Myocyte (in vitro differentiated cells): Measurements from ENCODE around the gene LURAP1L. TPM values are rescaled to one million over a fixed set of nuclear protein-coding genes. Genes with fewer than 3 reads are reported as not detected.

Experiments
- DNase-seq: peaks from one replicate; pipeline ENCODE4 v3.0.0-alpha.2; 2012; ENCODE audit warnings: low read depth
- total RNA-seq: library from RNA; depleted of rRNA; stranded (reverse); fragments of >200 nt; gene quantifications from 2 replicates; pipeline ENCODE4 v1.2.3, GENCODE V29; 2014

LURAP1L gene
- total RNA-seq, 1 donor from 2014 or later: 9.3 TPM

DNA sequence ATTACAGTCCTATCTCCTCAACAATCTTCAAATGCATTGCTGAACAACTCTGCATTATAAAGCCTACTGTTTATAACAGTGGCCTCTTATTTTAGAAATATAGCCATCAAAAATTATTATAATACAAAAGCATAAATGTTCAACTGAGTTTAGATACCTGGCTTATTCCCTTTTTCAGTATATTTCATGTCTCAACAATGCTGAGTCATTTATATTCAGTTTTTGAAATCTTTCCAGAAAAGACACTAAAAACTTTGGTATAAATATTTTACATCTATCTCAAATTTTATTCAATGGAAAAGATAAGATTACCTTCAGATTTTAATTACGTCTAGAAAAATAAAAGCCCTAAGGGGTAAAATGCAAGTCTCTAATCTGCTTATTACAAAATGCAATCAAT is 37.9 kb downstream of the LURAP1L start:
- no peak for DNase-seq

DNA sequence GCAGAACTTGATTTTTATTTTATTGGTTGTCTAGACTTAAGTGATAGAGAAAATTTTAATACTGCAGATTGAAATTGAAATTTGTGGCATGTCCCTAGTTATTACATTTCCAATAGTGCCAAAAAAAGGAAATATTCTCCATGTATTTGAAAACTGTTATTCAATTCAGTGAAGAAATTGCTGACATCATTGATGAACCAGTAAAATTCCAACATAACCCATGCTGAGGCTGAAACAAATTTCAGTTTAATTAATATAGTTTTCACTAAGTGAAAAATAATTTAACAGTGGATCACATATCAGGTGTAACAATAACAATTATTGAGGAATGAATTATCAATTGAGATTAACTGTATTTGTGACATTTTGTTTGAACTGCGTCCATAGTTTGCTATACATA is 38.7 kb downstream of the LURAP1L start:
- no peak for DNase-seq

DNA sequence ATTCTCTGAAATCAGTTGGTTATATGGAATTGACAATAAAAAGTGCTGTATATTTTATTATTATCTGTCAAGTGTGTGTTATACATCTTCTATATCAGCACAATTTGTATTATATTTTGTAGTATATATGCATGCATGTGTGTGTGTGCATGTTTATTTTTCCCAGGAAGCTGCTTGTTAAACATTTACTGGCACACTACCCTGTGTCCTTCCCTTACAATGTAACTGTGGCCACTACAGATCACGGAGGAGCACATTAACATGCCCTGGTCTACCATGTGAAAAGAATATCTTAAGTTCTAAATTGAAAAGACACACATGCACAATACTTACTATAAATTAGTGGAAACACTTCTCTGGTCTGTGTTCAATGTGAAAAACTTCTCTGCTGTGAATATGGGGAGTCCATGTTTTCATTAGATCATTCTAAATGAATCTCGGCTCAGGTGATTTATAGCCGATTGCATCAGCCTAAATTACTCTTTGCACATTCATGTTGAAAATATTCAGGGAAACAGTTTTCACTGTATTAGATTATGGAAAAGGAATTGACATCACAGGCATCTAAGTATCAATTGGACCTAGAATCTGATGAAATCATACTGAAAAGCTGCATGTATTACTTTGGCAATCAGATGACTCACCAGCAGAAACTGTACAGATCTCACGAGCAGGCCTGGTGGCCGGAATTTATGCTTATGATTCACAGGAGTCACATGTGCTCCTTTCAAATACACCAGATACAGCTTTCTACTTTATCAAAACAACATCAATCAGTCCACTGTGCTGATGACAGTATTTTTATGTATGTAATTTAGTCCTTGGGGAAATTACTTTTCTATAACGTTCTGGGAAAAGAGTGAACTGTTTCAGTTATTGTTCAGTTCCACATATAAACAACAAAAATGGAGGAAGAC is 39.4 kb downstream of the LURAP1L start:
- peak; percentile 87 for DNase-seq

DNA sequence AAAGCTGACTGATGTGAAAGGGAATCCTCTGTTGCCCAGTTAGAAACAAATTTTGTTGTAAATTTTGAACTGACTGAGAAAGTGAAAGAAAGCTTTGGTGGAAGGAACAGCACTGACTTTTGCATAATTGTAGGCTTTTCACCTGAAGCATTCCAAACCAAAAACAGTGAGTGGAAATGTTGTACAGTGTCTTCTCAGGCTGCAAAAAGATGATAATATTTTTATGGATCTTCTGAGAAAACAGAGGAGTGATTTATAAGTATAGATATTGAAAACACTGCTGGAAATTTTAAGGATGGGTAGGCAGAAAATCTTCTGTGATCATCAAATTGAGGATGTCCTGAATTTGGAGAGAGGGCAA is 40.0 kb downstream of the LURAP1L start:
- DNase-seq: no peak

DNA sequence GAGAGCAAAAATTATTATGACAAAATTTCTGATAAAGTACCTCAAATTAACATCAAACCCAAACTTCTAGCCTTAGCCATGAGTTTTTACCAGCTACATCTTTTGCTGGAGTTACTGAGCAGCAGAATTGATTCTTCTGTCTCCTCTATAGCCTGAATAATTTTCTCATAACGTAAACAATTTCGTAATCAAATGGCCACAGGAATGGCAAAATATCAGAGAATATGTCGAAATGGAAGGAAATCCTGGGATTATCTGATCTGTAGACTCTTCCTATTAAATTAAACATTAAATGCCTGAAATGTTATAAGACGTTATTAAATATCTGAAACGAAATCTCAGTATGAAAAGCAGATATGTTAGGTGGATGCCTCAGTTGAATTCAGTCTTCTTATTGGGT is 41.1 kb downstream of the LURAP1L start:
- no peak for DNase-seq

DNA sequence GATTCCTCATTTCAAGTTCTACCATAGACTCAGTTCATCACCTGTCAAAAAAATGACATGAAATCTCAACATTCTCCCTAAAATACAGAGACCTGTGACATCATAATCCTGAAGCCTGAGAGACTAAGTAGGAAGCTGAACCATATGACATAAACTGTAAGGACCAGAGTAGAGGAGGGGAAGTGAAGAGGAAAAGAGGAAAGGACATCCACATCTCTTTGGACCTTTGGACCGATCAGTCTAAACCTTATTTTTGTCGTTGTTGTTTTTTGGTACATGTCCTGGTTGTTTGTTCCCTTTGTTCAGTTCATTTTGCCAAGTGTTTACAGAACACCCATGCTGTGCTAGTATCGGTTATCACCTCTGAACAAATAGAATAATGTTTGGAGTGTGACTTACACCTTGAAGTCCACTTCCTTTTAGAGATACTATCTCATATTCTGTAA is 41.9 kb downstream of the LURAP1L start:
- DNase-seq: no peak

DNA sequence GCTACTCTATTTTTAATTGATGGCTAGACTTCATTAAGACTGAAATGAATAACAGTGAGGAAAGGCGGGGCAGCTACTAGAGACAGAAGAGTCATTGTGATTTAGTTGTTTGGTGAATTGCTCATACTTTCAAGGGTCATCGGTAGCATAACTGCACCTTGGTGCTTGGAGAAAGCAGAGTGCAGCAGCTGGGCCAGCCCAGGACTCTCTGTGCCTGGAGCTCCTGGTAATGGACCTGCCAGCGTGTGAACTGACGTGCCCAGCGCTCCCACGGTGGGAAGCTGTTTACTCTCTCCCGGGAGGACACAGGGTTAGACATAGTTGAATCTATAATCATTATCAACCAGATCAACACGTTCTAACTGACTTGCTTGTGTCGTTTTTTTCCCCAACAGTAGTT is 42.9 kb downstream of the LURAP1L start:
- no peak for DNase-seq

DNA sequence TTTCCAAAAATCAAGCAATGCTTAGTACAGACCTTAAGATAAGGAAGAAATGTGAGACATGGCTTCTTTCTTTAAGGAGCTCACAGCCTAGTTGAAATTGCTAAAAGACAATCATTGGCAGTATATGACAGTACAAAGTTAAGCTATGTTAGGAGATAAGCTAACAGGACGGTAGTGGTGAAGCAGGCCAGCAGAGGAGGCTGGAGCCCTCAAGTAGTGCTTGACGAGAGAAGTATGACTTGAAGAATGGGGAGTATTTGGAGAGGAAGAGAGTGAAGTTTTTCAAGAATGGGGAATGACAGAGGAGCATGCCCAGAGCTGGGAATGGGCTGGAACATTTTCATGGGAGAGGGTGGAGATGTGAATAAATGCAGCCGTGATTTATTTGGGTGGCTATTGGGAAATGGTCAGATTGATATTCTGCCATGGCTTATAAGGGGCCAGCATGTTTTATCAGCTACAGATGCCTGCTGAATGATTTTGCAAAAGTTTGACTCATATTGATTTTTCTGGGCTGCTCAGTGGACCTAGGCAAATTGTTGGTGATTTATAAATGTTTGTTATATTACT is 43.7 kb downstream of the LURAP1L start:
- DNase-seq: no peak

DNA sequence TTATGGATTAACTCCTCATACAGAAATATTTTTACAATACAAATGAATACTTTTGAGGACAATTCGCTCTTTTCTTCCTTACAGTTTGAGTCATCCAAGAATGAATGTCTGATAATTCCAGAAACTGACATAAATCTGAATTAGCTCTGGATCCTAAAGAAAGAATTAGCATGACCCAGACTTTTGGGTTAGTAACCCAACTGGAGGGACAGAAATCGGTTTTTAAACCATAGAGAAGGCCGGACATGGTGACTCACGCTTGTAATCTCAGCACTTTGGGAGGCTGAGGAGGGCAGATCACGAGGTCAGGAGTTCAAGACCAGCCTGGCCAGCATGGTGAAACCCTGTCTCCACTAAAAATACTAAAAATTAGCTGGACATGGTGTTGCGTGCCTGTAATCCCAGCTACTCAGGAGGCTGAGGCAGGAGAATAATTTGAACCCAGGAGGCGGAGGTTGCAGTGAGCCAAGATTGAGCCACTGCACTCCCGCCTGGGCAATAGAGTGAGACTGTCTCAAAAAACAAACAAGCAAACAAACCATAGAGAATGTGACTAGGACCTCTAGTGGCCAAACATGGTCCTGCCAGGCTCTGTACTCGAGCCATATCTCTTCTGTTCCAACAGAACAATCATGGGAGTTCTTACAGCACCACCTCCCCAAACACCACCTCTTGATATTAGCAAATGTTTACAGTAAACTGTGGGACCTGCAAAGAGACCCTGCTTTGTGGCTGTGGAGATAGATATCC is 44.8 kb downstream of the LURAP1L start:
- no peak for DNase-seq

DNA sequence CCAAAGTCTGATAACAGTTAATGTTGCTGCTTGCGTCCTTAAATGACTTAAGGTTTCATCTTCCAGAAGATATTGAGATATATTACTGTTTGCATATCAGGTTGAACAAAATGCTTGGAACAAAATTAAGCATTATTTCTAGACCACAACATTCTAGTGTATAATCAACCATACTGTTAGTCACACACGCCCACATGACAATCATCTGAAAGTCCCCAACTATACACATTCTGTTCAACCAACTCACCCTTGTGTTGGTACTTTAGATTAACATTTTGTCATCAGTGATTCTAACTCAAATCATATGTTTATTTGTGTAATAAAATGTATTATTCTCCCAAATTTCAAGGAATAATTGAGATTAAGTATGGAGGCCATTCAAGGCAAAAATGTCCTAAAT is 47.3 kb downstream of the LURAP1L start:
- no peak for DNase-seq

DNA sequence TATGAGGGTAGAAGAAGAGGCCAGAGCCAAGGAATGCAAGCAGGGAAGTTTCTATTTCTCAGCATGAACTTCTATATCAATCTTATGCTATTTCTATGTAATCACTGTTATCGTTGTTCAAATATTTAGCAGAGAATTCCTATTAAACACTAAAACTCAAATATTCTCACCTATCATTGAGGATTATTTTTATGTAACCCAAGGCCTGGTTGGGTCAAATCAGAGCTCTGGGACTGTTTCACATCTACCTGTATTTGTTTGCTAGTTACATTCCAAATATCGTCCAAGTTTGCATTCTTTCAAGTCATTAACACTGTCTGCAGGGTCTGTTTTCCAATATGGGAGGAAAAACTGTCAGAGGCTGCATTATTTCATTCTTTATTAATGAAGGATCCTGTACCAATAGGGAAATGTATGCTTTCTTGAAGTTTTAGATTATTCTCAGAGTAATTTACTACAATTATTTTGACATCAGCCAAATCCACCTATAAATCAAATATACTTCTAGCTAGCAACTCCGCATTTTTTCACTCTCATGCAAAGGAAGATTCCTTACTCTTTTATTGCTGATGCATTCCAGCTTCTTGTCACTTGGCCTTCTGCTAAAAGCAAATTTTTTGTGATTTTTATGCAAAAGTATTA is 52.2 kb downstream of the LURAP1L start:
- DNase-seq: no peak

DNA sequence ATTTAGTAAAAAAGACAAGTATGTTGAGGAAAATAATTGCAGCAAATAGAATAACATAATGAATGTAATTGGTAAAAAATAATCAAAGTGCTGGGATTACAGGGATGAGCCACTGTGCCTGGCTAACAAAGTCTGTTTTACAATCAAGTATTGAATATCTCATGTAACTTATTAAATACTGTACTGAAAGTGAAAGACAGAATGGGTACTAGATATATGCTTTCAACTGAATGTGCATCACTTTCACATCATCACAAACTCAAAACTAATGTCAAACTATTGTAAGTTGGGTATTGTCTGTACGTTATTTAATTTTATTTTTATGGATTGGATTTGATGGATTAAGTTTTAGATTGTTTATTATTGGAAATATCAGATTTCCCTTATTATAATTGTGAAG is 58.9 kb downstream of the LURAP1L start:
- DNase-seq: no peak

DNA sequence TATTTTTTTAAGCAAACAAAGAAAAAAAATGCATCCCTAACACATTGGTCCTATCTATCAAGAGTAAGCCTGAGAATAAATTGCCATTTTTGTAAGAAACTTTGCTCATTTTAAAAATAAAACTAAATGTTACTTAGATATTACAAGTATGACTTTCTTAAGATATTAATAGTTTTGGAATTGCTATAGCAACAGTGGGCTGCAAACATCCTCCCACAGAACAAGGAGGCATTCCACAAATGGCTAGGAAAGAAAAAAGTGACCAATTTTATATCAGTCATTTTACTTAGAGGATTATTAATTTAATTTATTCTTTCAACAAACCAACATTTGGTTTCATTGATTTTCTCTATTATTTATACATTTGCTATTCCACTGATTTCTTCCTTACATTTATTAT is 63.7 kb downstream of the LURAP1L start:
- peak; percentile 49 for DNase-seq

DNA sequence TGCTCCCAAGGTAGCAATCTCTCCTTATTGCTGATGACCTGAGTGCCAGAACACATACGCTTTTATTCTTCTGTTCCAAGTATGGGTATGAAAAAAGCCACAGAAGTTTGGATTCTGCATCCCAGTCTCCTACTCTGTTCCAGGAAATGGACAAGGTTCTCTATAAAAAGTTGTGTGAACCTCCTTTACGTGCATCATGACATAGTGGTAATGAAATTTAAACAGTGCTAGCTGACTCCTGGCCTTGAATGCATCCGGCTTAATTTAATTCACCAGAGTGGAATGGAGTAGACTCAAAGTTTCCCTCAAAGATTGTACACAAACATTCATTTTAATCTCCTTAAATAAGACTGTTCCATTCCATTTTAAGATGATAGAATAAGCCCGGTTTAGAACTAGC is 68.9 kb downstream of the LURAP1L start:
- DNase-seq: no peak

DNA sequence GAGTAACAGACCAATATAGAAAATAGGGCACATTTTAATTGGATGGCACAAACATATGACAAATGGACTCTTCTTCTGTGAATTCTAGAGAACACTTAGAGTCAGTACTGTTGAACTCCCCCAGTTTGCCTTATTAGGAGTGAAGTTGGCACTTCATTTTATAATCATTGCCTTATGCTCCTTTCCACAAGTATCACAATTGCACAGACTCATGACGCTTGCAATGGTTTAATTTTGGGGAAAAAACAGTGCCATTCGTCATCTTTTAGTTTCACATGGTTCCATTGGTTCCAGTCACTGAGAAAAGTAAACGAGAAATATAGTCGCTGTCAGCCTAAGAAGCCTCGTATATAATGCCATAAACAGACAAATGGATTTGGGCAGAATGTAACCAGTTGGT is 71.2 kb downstream of the LURAP1L start:
- no peak for DNase-seq

DNA sequence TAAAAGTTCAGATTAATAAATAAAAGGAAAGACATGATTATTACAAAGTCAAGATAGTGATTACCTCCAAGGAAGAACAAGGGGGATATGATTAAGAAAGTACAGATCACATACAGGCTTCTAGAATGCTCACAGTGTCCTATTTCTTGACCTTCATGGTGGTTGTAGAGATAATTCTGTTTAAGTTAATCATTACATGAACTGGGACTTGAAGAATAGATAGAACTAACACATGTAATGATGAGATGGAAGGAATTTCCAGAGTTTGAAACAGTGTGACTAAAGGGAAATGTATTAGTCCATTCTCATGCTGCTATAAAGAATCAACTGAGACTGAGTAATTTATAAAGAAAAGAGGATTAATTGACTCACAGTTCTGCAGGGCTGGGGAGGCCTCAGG is 72.7 kb downstream of the LURAP1L start:
- no peak for DNase-seq

DNA sequence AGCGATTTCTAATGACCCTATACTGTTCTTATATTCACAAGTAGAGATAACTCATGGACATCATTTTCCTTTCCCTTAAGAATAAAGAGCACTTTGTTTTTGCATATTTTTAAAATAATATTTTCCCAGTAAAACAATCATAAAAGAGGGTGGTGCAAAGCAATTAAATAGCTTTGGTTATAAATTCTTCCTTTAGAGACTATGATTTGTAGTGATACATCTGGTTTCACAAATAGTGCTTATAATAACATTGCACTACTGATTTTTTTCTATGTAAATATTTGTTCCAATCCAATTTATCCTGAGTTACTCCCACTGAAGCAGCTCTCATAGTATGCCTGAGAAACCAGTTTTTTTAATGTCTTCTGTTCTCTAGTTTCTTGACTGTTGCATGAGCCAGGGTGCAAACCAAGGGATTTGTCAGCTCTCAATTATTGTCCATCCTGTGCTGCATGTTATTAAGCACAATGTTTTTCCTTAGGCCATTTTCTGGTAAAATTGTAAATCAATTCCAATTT is 74.7 kb downstream of the LURAP1L start:
- no peak for DNase-seq

DNA sequence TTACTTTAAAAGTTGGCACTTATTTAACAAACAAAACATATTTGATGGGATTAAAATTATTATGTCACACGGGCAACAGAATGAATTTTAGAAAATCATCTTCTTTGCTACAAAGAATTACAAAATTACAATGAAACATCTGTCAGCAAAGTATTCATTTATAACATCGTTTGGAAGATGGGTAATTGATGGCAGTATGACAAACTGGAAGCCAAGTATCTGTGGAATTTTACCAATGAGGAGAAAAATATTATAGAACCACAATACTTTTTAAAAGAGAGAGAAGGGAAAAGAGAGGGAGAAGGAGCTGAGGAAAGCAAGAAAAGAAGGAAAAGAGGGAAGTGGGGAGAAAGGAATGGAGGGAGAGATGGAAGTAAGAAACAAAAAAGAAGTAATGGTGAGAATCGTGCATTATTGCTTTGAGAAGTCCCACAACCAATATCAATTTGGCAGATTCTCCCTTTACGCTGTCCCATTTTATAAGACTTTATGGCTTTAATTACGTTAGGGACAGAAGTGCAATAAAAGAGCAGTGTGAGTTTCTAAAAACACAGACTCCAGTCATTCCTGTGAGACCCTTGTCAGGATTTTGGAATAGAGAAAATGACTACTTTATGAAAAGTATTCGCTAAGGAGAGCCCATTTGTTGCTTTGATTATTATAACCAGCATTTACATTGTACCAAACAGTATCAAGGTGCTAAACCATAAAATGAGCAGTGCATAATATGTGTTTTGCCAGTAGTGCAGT is 76.7 kb downstream of the LURAP1L start:
- no peak for DNase-seq

DNA sequence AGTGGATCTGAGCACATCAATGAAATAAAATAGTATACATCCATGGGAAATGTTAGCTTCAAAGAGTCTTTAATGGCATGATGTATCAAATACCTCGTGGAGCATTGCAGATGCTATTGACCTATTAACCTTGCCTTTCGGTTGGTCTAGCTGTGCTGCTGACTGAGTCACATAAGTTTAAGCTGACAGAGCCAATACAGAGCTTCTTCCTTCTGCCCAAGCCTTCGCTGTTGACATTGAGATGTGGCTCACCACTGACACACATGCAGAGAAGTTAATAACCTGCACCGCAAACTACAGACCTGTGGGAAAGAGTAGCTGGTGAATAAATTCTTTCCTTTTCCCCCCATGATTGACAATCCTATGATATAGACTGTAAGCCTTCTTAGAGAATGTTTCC is 78.2 kb downstream of the LURAP1L start:
- DNase-seq: no peak

DNA sequence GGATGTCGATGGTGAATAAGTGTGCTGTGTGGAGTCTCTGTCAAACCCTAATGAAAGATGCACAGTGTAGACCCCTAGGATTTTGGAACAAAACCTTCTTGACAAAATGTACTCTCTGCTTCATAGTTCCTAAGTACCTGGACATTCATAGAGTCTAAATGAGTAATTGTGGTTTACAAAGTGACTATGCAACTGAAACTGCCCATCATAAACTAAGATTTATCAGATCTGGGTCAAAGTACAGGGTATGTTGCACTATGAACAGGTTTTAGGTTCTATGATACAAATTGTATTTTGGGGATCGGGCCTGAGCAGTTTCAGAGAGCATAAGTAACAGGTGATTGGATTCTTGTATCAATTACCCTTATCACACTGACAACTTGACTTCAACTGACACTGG is 79.4 kb downstream of the LURAP1L start:
- no peak for DNase-seq

DNA sequence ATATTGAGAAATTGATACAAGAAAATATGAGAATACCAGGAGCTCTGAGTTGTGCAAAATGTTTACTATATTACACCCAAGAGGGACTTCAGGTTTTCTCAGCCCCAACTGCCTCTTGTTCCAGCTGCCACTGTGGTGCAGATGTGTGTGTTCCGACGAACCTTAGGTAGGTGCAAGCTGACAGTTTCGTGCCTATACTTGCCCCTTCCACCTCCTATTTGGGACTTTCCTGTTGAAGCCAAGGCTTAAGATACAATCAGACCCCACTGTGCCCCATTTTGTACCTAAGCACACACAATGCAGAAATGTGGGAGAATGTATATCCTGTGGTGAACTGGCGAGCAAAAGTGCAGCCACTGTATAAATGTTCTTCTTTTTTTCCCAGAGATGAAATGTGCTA is 80.2 kb downstream of the LURAP1L start:
- no peak for DNase-seq
